HEK293T (cell line): ENCODE measurements around the gene PFDN1.
A peak's percentile ranks its signal among the peaks of the same experiment; 100 is the strongest.
"Not testable (repeated sequence)": the region's sequence is repeated elsewhere in the genome, so short reads cannot be mapped to it uniquely, and the experiment has no call there.

ENCODE experiments used
- CTCF ChIA-PET: fragments of 350-600 bp; formaldehyde crosslinking; extraction: SDS; loops from one replicate; lab custom pipeline; 2021; ENCODE audit warnings: antibody characterized with exemption, inconsistent platforms; lab: Yijun Ruan, JAX
- POLR2A ChIA-PET: fragments of 350-600 bp; formaldehyde crosslinking; extraction: SDS; loops from one replicate; lab custom pipeline; 2020; ENCODE audit warnings: antibody characterized with exemption, inconsistent platforms; lab: Yijun Ruan, JAX
- DNase-seq: peaks from one replicate; pipeline ENCODE4 v3.0.0; 2012; ENCODE audit warnings: mixed read lengths; ENCODE audit errors: extremely low spot score
- ARNT ChIP-seq: fragments of 450-650 bp; IDR thresholded peaks from 2 replicates; pipeline ENCODE4 v1.6.1; 2017; ENCODE audit warnings: mild to moderate bottlenecking
- BHLHE40 ChIP-seq: fragments of 450-650 bp; IDR thresholded peaks from 2 replicates; pipeline ENCODE4 v1.6.1; 2016; ENCODE audit warnings: mild to moderate bottlenecking, moderate library complexity, borderline replicate concordance
- CTBP1 ChIP-seq: fragments of 450-650 bp; IDR thresholded peaks from 2 replicates; pipeline ENCODE4 v1.6.1; 2016; ENCODE audit warnings: borderline replicate concordance
- ELF4 ChIP-seq: fragments of 450-650 bp; IDR thresholded peaks from 2 replicates; pipeline ENCODE4 v1.6.1; 2017; ENCODE audit warnings: antibody characterized with exemption
- FOXA1 ChIP-seq: fragments of 450-650 bp; IDR thresholded peaks from 2 replicates; pipeline ENCODE4 v1.6.1; 2016; ENCODE audit warnings: mild to moderate bottlenecking
- FOXK2 ChIP-seq: fragments of 450-650 bp; IDR thresholded peaks from 2 replicates; pipeline ENCODE4 v1.6.1; 2016; ENCODE audit warnings: mild to moderate bottlenecking
- FOXM1 ChIP-seq: fragments of 450-650 bp; IDR thresholded peaks from 2 replicates; pipeline ENCODE4 v1.6.1; 2017; ENCODE audit warnings: mild to moderate bottlenecking, borderline replicate concordance
- HDGF ChIP-seq: fragments of 450-650 bp; IDR thresholded peaks from 2 replicates; pipeline ENCODE4 v1.6.1; 2017; ENCODE audit warnings: antibody characterized with exemption, borderline replicate concordance
- L3MBTL2 ChIP-seq: fragments of 450-650 bp; conservative IDR thresholded peaks from 2 replicates; pipeline ENCODE4 v1.6.1; 2016; ENCODE audit warnings: mild to moderate bottlenecking
- NFRKB ChIP-seq: fragments of 450-650 bp; IDR thresholded peaks from 2 replicates; pipeline ENCODE4 v1.6.1; 2016; ENCODE audit warnings: mild to moderate bottlenecking, moderate library complexity
- PKNOX1 ChIP-seq: fragments of 450-650 bp; IDR thresholded peaks from 2 replicates; pipeline ENCODE4 v1.6.1; 2016
- SP1 ChIP-seq: fragments of 450-650 bp; IDR thresholded peaks from 2 replicates; pipeline ENCODE4 v1.6.1; 2017
- SUZ12 ChIP-seq: fragments of 450-650 bp; IDR thresholded peaks from 2 replicates; pipeline ENCODE4 v1.6.1; 2016; ENCODE audit warnings: mild to moderate bottlenecking
- TARDBP ChIP-seq: fragments of 450-650 bp; IDR thresholded peaks from 2 replicates; pipeline ENCODE4 v1.6.1; 2016
- ZNF384 ChIP-seq: fragments of 450-650 bp; IDR thresholded peaks from 2 replicates; pipeline ENCODE4 v1.6.1; 2016

PFDN1 gene

GRCh38 chr5:140345919-140346347 lies 43.0 kb upstream of the PFDN1 start:
- ChIA-PET POLR2A (interaction anchor here (0.6 to 5.5 kb wide), 18 partner anchors 9 to 345 kb away, joined by 3 to 117 read pairs (median 8); partner anchors contain the start of genes HARS1, HARS2 and PFDN1), CTCF (interaction anchor here (0.5 to 5.9 kb wide), 30 partner anchors 9 to 365 kb away, joined by 3 to 174 read pairs (median 6); no protein-coding TSS in a partner anchor)
- peak; percentile 59 for DNase-seq
- TF ChIP-seq BHLHE40 (no peak), TARDBP (no peak), SP1 (no peak), PKNOX1 (no peak), HDGF (no peak), SUZ12 (no peak), ZNF384 (no peak)

DNA sequence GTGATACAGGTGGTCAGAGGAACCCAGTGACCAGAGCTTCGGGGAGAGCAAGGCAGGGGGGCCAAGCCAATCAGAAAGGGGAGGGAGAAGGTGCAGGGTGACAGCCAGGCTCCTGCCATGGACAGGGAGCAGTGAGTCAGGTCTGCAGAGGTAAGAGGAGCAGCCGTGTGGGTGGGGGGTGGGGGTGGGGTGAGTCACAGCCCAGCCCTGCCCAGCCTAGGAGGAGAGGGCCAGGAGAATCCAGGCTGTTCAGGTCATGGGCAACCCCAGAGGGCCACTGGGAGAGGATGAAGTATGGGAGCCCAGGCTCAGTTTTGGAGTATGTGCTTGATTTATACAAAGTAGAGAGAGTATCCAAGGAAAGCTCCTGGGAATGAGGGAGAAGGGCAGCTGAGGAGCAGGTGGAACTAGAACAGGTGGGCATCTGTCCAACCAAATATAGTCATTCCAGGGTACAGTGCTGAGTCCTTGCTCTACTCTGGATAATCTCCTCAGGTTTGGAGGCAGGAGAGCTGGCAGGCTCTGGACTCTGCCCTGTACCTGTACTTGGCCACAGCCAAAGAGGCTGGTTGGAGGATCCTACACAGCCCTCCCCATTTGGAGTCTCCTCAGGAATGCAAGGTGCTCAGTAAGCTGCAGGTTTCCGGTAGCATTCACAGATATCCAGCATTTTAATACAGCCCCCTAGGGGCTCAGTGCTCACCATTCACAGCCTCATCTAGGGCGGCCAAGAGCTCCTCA lies 42.0 kb upstream of the PFDN1 start:
- no peak for DNase-seq
- ChIA-PET POLR2A (interaction anchor here (0.9 to 5.5 kb wide), 11 partner anchors 8 to 101 kb away, joined by 3 to 117 read pairs (median 12); partner anchors contain the start of gene PFDN1), CTCF (interaction anchor here (0.6 to 5.9 kb wide), 15 partner anchors 8 to 175 kb away, joined by 3 to 174 read pairs (median 6); no protein-coding TSS in a partner anchor)
- TF ChIP-seq SUZ12 (no peak), SP1 (no peak), ZNF384 (no peak), FOXA1 (no peak), HDGF (no peak), ELF4 (no peak), BHLHE40 (no peak), FOXK2 (no peak), L3MBTL2 (no peak), TARDBP (no peak)

GRCh38 chr5:140343849-140344248 lies 40.9 kb upstream of the PFDN1 start:
- POLR2A ChIA-PET, result interaction anchor here (1.0 to 5.5 kb wide), 2 partner anchors 100 to 165 kb away, joined by 4 to 117 read pairs; no protein-coding TSS in a partner anchor
- DNase-seq, result not testable (repeated sequence)
- CTCF ChIA-PET, result interaction anchor here (0.9 to 5.9 kb wide), 3 partner anchors 20 to 174 kb away, joined by 3 to 174 read pairs (median 4); no protein-coding TSS in a partner anchor

- no peak for TF ChIP-seq SUZ12
- no peak for TF ChIP-seq L3MBTL2
- TF ChIP-seq NFRKB, result no peak
- no peak for TF ChIP-seq PKNOX1
- TF ChIP-seq FOXK2, result no peak
- no peak for TF ChIP-seq ELF4
- no peak for TF ChIP-seq CTBP1
- no peak for DNase-seq
- CTCF ChIA-PET, result interaction anchor here (5.9 kb wide), 1 partner anchor 99 kb away, joined by 174 read pairs; no protein-coding TSS in a partner anchor
- POLR2A ChIA-PET, result no interaction called here
Measured at GRCh38 chr5:140342896-140343295, 40.0 kb upstream of the PFDN1 start.

DNA sequence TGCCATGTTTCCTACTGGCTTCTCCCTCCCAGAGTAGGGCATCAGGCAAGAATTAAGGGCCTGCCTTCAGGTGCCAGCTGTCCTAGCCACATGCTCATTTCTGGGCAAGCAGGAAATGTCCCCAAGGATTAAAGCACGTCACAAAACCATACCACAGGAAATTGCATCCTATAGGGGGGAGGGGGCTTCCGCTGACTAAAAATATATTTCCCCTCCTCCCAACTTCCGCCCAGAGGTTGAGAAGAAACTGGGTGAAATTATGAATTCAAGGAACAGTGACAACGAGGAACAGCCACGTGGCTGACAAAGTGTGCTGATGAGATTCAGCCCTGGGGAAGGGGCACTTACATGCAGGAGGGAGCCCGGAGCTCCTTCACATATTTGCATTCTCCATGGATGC lies 39.4 kb upstream of the PFDN1 start:
- CTCF ChIA-PET, result interaction anchor here (0.6 kb wide), 1 partner anchor 350 kb away, joined by 3 read pairs; no protein-coding TSS in a partner anchor
- TF ChIP-seq PKNOX1, result no peak
- no peak for TF ChIP-seq ELF4
- TF ChIP-seq SUZ12, result no peak
- no peak for TF ChIP-seq CTBP1
- no peak for TF ChIP-seq SP1
- no peak for TF ChIP-seq FOXM1
- no peak for TF ChIP-seq HDGF
- no peak for TF ChIP-seq BHLHE40
- no peak for DNase-seq
- POLR2A ChIA-PET, result no interaction called here

GRCh38 chr5:140341591-140341990 lies 38.7 kb upstream of the PFDN1 start:
- POLR2A ChIA-PET, result no interaction called here
- no peak for TF ChIP-seq HDGF
- TF ChIP-seq L3MBTL2, result no peak
- TF ChIP-seq FOXM1, result no peak
- TF ChIP-seq CTBP1, result no peak
- TF ChIP-seq TARDBP, result no peak
- no peak for TF ChIP-seq SP1
- TF ChIP-seq FOXA1, result no peak
- no peak for TF ChIP-seq FOXK2
- no peak for TF ChIP-seq ARNT
- no peak for DNase-seq
- CTCF ChIA-PET, result interaction anchor here (0.6 kb wide), 1 partner anchor 351 kb away, joined by 3 read pairs; no protein-coding TSS in a partner anchor
